NB4 (cell line): ENCODE data around the gene TNIP1.

Experiments used
- POLR2A ChIP-seq: IDR thresholded peaks from 2 replicates; pipeline ENCODE4 v1.6.1; 2011; ENCODE audit warnings: mild to moderate bottlenecking; ENCODE audit not compliant: insufficient read length; ENCODE audit errors: extremely low read depth
- TF ChIP-seq, protein P1 (sequence below): IDR thresholded peaks from one replicate; pipeline ENCODE4 v1.5.1; 2012; ENCODE audit warnings: low read depth, low read length

DNA sequence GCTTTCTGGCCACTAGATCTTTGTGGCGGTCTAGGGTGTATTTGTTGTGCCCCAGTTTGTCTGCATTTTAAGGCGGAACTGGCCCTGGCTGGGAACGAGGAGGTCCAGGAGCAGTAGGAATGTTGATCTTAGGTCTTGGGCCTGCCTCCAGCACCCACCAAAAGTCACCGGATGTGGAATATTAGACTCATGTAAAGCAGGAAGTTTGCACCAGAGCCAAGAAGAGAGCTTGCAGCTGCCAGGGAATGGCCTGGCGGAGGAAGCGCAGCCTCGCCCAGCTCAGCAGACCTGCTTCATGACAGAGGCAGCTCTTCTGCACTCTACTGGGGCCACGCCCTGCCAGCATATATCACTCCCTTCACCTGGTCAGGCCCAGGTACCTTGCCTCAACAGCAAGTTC, 57.2 kb downstream of the TNIP1 start:
- TF ChIP-seq, protein P1, sequence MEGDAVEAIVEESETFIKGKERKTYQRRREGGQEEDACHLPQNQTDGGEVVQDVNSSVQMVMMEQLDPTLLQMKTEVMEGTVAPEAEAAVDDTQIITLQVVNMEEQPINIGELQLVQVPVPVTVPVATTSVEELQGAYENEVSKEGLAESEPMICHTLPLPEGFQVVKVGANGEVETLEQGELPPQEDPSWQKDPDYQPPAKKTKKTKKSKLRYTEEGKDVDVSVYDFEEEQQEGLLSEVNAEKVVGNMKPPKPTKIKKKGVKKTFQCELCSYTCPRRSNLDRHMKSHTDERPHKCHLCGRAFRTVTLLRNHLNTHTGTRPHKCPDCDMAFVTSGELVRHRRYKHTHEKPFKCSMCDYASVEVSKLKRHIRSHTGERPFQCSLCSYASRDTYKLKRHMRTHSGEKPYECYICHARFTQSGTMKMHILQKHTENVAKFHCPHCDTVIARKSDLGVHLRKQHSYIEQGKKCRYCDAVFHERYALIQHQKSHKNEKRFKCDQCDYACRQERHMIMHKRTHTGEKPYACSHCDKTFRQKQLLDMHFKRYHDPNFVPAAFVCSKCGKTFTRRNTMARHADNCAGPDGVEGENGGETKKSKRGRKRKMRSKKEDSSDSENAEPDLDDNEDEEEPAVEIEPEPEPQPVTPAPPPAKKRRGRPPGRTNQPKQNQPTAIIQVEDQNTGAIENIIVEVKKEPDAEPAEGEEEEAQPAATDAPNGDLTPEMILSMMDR, result no peak
- TF ChIP-seq POLR2A, result no peak
